Measurements from ENCODE around the gene SLC22A5.

DNA sequence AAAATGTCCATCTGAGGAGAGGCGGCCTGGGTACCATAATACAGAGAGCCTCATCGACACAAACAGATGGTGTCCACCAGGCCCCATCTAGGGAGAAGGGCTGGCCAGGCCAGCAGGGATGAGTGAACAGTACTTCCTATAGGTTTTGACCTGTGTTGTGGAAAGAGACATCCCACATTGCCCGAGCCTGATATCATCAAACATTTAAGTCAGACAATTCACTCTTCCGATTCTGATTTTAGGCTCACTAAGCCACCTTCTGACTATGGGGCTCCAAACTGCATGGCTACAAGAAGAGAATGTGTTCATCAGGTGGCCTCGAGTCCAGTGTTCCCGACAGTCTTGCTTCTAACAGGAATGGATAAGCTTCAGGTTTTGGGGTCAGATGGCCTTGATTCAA is 38.9 kb downstream of the SLC22A5 start:
- TF ChIP-seq CEBPB (IDR thresholded peaks at IDR 0.05) = no peak
- no peak for TF ChIP-seq YY1 (IDR thresholded peaks at IDR 0.05; ENCODE audit: low read depth)
- no peak for TF ChIP-seq EP300 (IDR thresholded peaks at IDR 0.05; ENCODE audit: borderline replicate concordance)
- TF ChIP-seq FOXM1 (IDR thresholded peaks at IDR 0.05; ENCODE audit: borderline replicate concordance, low read depth) = no peak
- no peak for TF ChIP-seq RAD21 (IDR thresholded peaks at IDR 0.05; ENCODE audit: low read depth)
- TF ChIP-seq, protein P1, sequence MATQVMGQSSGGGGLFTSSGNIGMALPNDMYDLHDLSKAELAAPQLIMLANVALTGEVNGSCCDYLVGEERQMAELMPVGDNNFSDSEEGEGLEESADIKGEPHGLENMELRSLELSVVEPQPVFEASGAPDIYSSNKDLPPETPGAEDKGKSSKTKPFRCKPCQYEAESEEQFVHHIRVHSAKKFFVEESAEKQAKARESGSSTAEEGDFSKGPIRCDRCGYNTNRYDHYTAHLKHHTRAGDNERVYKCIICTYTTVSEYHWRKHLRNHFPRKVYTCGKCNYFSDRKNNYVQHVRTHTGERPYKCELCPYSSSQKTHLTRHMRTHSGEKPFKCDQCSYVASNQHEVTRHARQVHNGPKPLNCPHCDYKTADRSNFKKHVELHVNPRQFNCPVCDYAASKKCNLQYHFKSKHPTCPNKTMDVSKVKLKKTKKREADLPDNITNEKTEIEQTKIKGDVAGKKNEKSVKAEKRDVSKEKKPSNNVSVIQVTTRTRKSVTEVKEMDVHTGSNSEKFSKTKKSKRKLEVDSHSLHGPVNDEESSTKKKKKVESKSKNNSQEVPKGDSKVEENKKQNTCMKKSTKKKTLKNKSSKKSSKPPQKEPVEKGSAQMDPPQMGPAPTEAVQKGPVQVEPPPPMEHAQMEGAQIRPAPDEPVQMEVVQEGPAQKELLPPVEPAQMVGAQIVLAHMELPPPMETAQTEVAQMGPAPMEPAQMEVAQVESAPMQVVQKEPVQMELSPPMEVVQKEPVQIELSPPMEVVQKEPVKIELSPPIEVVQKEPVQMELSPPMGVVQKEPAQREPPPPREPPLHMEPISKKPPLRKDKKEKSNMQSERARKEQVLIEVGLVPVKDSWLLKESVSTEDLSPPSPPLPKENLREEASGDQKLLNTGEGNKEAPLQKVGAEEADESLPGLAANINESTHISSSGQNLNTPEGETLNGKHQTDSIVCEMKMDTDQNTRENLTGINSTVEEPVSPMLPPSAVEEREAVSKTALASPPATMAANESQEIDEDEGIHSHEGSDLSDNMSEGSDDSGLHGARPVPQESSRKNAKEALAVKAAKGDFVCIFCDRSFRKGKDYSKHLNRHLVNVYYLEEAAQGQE (IDR thresholded peaks at IDR 0.05; ENCODE audit: low read depth) = no peak
- TF ChIP-seq, protein P2, sequence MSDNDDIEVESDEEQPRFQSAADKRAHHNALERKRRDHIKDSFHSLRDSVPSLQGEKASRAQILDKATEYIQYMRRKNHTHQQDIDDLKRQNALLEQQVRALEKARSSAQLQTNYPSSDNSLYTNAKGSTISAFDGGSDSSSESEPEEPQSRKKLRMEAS (IDR thresholded peaks at IDR 0.05) = no peak
- TF ChIP-seq TEAD4 (IDR thresholded peaks at IDR 0.05) = no peak
- TF ChIP-seq NFIC (IDR thresholded peaks at IDR 0.05) = no peak
- no peak for TF ChIP-seq ZBTB7A (IDR thresholded peaks at IDR 0.05; ENCODE audit: low read depth)
